Astrocyte of the spinal cord (primary cell): ENCODE measurements around the gene NCOA1.
"Not testable (repeated sequence)": the region's sequence is repeated elsewhere in the genome, so short reads cannot be mapped to it uniquely, and the experiment has no call there.

ENCODE experiments used
- DNase-seq: peaks from one replicate; pipeline ENCODE4 v3.0.0; 2011; ENCODE audit warnings: low read depth, low spot score
- H3K4me3 ChIP-seq: 2 replicates; pipeline ENCODE4 v1.5.1; 2011; ENCODE audit warnings: low read depth, mild to moderate bottlenecking, low read length, moderate library complexity
- CTCF ChIP-seq: IDR thresholded peaks from 2 replicates; pipeline ENCODE4 v1.5.1; 2012; ENCODE audit warnings: low read depth, mild to moderate bottlenecking, low read length, inconsistent platforms
- in situ Hi-C: cut with HindIII; loops from 2 replicates; pipeline ENCODE4 v1.10.0; 2017; ENCODE audit warnings: low sequenced_read_pairs

NCOA1 gene

GRCh38 chr2:24566630-24567029, 75.6 kb downstream of the NCOA1 start:
- no peak overlapping the region for H3K4me3 ChIP-seq
- no peak for TF ChIP-seq CTCF
- DNase-seq = no peak
- in situ Hi-C loops = no loop called here

GRCh38 chr2:24568551-24568950, 77.5 kb downstream of the NCOA1 start:
- TF ChIP-seq CTCF = no peak
- H3K4me3 ChIP-seq = no peak overlapping the region
- in situ Hi-C loops = no loop called here
- no peak for DNase-seq

DNA sequence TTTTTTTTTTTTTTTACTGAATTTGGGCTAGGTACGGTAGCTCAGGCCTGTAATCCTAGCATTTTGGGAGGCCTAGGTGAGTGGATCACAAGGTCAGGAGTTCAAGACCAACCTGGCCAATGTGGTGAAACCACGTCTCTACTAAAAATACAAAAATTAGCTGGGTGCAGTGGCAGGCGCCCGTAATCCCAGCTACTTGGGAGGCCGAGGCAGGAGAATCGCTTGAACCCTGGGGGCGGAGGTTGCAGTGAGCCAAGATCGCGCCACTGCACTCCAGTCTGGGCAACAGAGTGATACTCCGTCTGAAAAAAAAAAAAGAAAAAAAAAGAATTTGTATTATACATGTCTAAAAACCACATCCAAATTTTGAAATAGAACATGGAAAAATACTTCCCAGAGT, 78.5 kb downstream of the NCOA1 start:
- in situ Hi-C loops = not testable (repeated sequence)

DNA sequence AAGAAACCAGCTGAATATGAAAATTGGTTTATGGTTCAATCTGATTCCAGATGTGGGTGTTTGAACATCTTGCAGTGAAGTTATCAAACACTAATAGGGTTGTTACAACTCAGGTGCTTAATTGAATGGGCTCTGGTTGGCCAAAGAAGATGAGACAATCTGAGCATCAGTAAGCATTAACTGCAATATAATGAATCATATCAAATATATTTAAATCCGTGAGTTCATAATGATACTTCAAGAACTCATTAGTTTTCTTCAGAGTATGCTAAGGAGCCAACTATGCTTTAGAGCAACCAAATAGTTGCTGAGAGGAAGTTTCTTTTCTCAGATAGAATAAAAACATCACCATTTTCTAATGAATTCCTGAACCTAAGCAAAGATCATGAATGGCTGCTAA, 79.2 kb downstream of the NCOA1 start:
- DNase-seq = no peak
- H3K4me3 ChIP-seq = no peak overlapping the region
- TF ChIP-seq CTCF = no peak
- in situ Hi-C loops = no loop called here

More for the DNA sequence above, 78.5 kb downstream of the NCOA1 start:
- not testable (repeated sequence) for H3K4me3 ChIP-seq, DNase-seq

GRCh38 chr2:24571828-24572442, 80.9 kb downstream of the NCOA1 start:
- no peak for TF ChIP-seq CTCF
- in situ Hi-C loops = no loop called here
- no peak overlapping the region for H3K4me3 ChIP-seq
- DNase-seq = no peak

- DNase-seq = no peak
- no peak for TF ChIP-seq CTCF
- H3K4me3 ChIP-seq = no peak overlapping the region
- in situ Hi-C loops = no loop called here
Measured at GRCh38 chr2:24576146-24576545, 85.1 kb downstream of the NCOA1 start.

DNA sequence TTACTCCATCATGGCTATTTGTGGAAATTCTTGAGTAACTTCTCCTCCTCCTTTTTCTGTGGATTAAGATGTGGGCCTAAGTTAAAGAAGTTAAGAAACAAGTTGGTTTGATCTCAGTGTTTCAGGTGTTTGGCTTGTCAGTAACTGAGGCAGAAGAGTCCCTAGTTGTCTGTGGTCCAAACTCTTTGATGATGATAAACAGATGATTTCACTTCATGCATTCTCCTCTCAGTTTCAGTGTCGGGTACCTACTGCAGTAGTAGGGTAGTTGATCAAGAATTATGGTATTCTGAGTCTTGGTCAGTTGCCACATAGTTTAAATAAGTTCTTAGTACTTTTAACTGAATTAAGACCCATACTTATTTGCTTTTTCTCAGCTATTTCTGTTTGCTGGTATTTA, 85.6 kb downstream of the NCOA1 start:
- in situ Hi-C loops = no loop called here
- no peak for TF ChIP-seq CTCF
- DNase-seq = no peak

More for the DNA sequence above, 85.6 kb downstream of the NCOA1 start:
- H3K4me3 ChIP-seq = no peak overlapping the region
